Measurements from ENCODE around the gene CCNL2. TPM values are rescaled to one million over a fixed set of nuclear protein-coding genes. Genes with fewer than 3 reads are reported as not detected.
"Not testable (repeated sequence)": the region's sequence is repeated elsewhere in the genome, so short reads cannot be mapped to it uniquely, and the experiment has no call there.

CCNL2 gene
- total RNA-seq, 2 donors from 2014 or later = 92.3 to 104 TPM

- Histone ChIP-seq H3K27ac (no peak overlapping the region), H3K27me3 (no peaks in the 10 kb centered on the region), H3K4me3 (no peak overlapping the region), H3K4me1 (no peaks in the 10 kb centered on the region), H3K9ac (ENCODE audit: low read depth in 2 of 2, low read length in 2 of 2) (no peak overlapping the region), H3K36me3 (peaks cover 38% of the 10 kb centered on the region), H3K9me3 (no peaks in the 10 kb centered on the region)
- intact Hi-C loops (cut with DNase I) = no loop called here
- TF ChIP-seq CTCF (IDR thresholded peaks at IDR 0.05) = no peak
- no peak for DNase-seq
These were observed 11.7 kb downstream of the CCNL2 start for GRCh38 chr1:1387098-1388077.

- Histone ChIP-seq H3K27me3 (no peaks in the 10 kb centered on the region), H3K9ac (ENCODE audit: low read depth in 2 of 2, low read length in 2 of 2) (no peak overlapping the region), H3K4me1 (no peaks in the 10 kb centered on the region), H3K9me3 (no peaks in the 10 kb centered on the region), H3K27ac (no peak overlapping the region), H3K36me3 (peaks cover 35% of the 10 kb centered on the region), H3K4me3 (no peak overlapping the region)
- no peak for TF ChIP-seq CTCF (IDR thresholded peaks at IDR 0.05)
- intact Hi-C loops (cut with DNase I) = no loop called here
- no peak for DNase-seq
These were observed 13.2 kb downstream of the CCNL2 start for GRCh38 chr1:1385931-1386330.

GRCh38 chr1:1385339-1385738 is 13.8 kb downstream of the CCNL2 start:
- H3K36me3 ChIP-seq = peaks cover 31% of the 10 kb centered on the region
- H3K9ac ChIP-seq (ENCODE audit: low read depth in 2 of 2, low read length in 2 of 2); H3K27ac ChIP-seq; H3K9me3 ChIP-seq; H3K4me3 ChIP-seq; DNase-seq; H3K4me1 ChIP-seq; H3K27me3 ChIP-seq; intact Hi-C loops (cut with DNase I): not testable (repeated sequence)

- no peak overlapping the region for H3K9ac ChIP-seq (ENCODE audit: low read depth in 2 of 2, low read length in 2 of 2)
- no peaks in the 10 kb centered on the region for H3K27me3 ChIP-seq
- no peak overlapping the region for H3K27ac ChIP-seq
- H3K9me3 ChIP-seq = no peaks in the 10 kb centered on the region
- no peaks in the 10 kb centered on the region for H3K4me1 ChIP-seq
- no peak for TF ChIP-seq CTCF (IDR thresholded peaks at IDR 0.05)
- H3K4me3 ChIP-seq = no peak overlapping the region
- peaks cover 6% of the 10 kb centered on the region for H3K36me3 ChIP-seq
- intact Hi-C loops (cut with DNase I) = no loop called here
- DNase-seq = no peak
These were observed 17.8 kb downstream of the CCNL2 start for GRCh38 chr1:1381294-1381693.

GRCh38 chr1:1380860-1381259 is 18.3 kb downstream of the CCNL2 start:
- DNase-seq = no peak
- Histone ChIP-seq H3K27ac (no peak overlapping the region), H3K27me3 (no peaks in the 10 kb centered on the region), H3K36me3 (peaks cover 1% of the 10 kb centered on the region), H3K9me3 (no peaks in the 10 kb centered on the region), H3K4me1 (peaks cover 3% of the 10 kb centered on the region), H3K9ac (ENCODE audit: low read depth in 2 of 2, low read length in 2 of 2) (no peak overlapping the region), H3K4me3 (no peak overlapping the region)
- intact Hi-C loops (cut with DNase I) = no loop called here
- no peak for TF ChIP-seq CTCF (IDR thresholded peaks at IDR 0.05)
